T-helper 2 cell treated with Interferon-gamma antibody and Interleukin-4, amounts not matched to agents 5 μg/mL and 100 μg/mL, for 36 hours (primary cell): ENCODE measurements around the gene MAD1L1.

Experiments used
- DNase-seq: peaks from one replicate; pipeline ENCODE4 v3.0.0; 2021; ENCODE audit warnings: low spot score
- H3K27ac Mint-ChIP-seq: one replicate; pipeline ENCODE4 v1.8.0; 2021; ENCODE audit warnings: mild to moderate bottlenecking, mixed read lengths
- H3K27me3 Mint-ChIP-seq: one replicate; pipeline ENCODE4 v1.8.0; 2021; ENCODE audit warnings: low read depth, mixed read lengths
- H3K36me3 Mint-ChIP-seq: one replicate; pipeline ENCODE4 v1.8.0; 2021; ENCODE audit warnings: low read depth, mixed read lengths
- H3K4me1 Mint-ChIP-seq: one replicate; pipeline ENCODE4 v1.8.0; 2021; ENCODE audit warnings: low read depth, mixed read lengths
- H3K4me3 Mint-ChIP-seq: one replicate; pipeline ENCODE4 v1.8.0; 2022; ENCODE audit warnings: mild to moderate bottlenecking, moderate library complexity, mixed read lengths
- H3K9me3 Mint-ChIP-seq: one replicate; pipeline ENCODE4 v1.8.0; 2021; ENCODE audit warnings: mixed read lengths

The MAD1L1 gene

DNA sequence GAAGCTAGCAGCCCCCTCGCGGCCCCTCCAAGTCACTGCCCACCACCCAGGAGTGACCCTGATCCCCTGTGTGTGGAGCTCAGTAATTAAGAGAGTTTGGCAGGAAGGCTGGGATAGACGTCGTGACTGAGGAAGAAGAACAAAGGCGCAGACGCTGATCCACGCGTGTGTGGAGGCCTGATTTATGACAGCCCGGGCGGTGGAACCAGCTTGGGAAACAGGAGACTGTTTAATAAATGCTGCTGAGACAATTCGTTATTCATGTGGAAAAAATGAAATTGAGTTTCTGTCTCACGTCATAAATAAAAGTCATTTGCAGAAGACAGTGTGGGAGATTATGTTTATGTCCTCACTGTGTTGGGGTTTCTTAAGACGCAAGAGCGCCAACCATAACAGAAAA, 431.8 kb downstream of the MAD1L1 start:
- no peaks in the 10 kb centered on the region for H3K4me1 Mint-ChIP-seq
- H3K27me3 Mint-ChIP-seq = peaks cover 2% of the 10 kb centered on the region
- no peak overlapping the region for H3K27ac Mint-ChIP-seq
- no peak overlapping the region for H3K4me3 Mint-ChIP-seq
- no peak for DNase-seq
- H3K9me3 Mint-ChIP-seq = peaks cover under 1% of the 10 kb centered on the region
- no peaks in the 10 kb centered on the region for H3K36me3 Mint-ChIP-seq

GRCh38 chr7:1798191-1798590, 434.6 kb downstream of the MAD1L1 start:
- Mint-ChIP-seq H3K9me3 (peaks cover 25% of the 10 kb centered on the region), H3K36me3 (no peaks in the 10 kb centered on the region)
- no peak for DNase-seq

GRCh38 chr7:1794888-1795542, 437.7 kb downstream of the MAD1L1 start:
- Mint-ChIP-seq H3K4me1 (no peaks in the 10 kb centered on the region), H3K36me3 (no peaks in the 10 kb centered on the region), H3K27ac (no peak overlapping the region), H3K9me3 (peaks cover 25% of the 10 kb centered on the region), H3K4me3 (no peak overlapping the region), H3K27me3 (peaks cover 11% of the 10 kb centered on the region)
- DNase-seq = no peak

More at GRCh38 chr7:1798191-1798590, 434.6 kb downstream of the MAD1L1 start:
- H3K4me3 Mint-ChIP-seq = no peak overlapping the region
- H3K4me1 Mint-ChIP-seq = no peaks in the 10 kb centered on the region
- H3K27ac Mint-ChIP-seq = no peak overlapping the region
- H3K27me3 Mint-ChIP-seq = peaks cover 13% of the 10 kb centered on the region

DNA sequence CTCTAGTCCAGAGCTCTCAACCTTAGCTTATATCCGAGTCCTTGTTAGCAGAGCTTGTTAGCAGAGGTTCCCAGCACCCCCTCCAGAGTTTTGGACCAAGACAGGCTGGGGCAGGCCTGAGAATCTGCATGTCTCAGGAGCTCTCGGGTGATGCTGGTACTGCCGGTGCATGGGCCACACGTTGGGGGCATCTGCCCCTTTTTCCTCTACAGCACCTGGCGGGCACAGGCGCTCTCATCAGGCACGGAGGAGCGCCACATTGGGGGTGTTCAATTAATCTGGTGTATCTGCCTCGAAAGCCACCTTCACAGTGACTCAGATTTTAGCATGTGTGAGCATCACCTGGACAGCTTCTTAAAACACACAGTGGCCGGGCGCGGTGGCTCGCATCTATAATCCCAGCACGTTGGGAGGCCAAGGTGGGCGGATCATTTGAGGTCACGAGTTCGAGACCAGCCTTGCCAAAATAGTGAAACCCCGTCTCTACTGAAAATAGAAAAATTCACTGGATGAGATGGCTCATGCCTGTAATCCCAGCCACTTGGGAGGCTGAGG, 445.0 kb downstream of the MAD1L1 start:
- H3K27ac Mint-ChIP-seq = no peak overlapping the region
- DNase-seq = no peak
- peaks cover 4% of the 10 kb centered on the region for H3K27me3 Mint-ChIP-seq
- H3K36me3 Mint-ChIP-seq = no peaks in the 10 kb centered on the region
- peaks cover 16% of the 10 kb centered on the region for H3K9me3 Mint-ChIP-seq
- no peaks in the 10 kb centered on the region for H3K4me1 Mint-ChIP-seq
- H3K4me3 Mint-ChIP-seq = no peak overlapping the region

GRCh38 chr7:1787241-1787640, 445.5 kb downstream of the MAD1L1 start:
- no peak overlapping the region for H3K4me3 Mint-ChIP-seq
- H3K27me3 Mint-ChIP-seq = peaks cover 4% of the 10 kb centered on the region
- H3K36me3 Mint-ChIP-seq = no peaks in the 10 kb centered on the region
- H3K27ac Mint-ChIP-seq = no peak overlapping the region
- H3K9me3 Mint-ChIP-seq = peaks cover 16% of the 10 kb centered on the region
- no peak for DNase-seq
- H3K4me1 Mint-ChIP-seq = no peaks in the 10 kb centered on the region

DNA sequence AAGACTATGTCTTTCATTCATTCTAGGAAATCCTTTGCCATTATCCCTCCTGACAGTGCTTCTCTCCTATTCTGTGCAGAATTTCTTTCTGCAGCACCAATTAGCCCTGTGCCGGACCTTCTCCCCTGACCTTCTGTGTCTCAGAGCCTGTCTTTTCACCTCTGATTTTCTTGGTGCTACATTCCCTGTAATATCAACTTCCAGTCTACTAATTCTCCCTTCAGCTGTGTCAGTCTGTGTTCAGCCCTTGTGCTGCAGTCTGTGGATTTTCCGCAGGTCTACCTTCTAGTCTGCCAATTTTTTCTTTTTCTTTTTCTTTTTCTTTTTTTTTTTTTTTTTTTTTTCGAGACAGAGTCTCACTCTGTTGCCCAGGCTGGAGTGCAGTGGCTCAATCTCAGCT, 446.9 kb downstream of the MAD1L1 start:
- Mint-ChIP-seq H3K4me1 (no peaks in the 10 kb centered on the region), H3K27ac (no peak overlapping the region), H3K27me3 (peaks cover 4% of the 10 kb centered on the region), H3K36me3 (no peaks in the 10 kb centered on the region), H3K4me3 (no peak overlapping the region), H3K9me3 (peaks cover 16% of the 10 kb centered on the region)
- no peak for DNase-seq

GRCh38 chr7:1781369-1781768, 451.4 kb downstream of the MAD1L1 start:
- Mint-ChIP-seq H3K27me3 (peaks cover 2% of the 10 kb centered on the region), H3K4me1 (no peaks in the 10 kb centered on the region), H3K27ac (no peak overlapping the region), H3K4me3 (no peak overlapping the region), H3K9me3 (peaks cover 24% of the 10 kb centered on the region), H3K36me3 (no peaks in the 10 kb centered on the region)
- no peak for DNase-seq

DNA sequence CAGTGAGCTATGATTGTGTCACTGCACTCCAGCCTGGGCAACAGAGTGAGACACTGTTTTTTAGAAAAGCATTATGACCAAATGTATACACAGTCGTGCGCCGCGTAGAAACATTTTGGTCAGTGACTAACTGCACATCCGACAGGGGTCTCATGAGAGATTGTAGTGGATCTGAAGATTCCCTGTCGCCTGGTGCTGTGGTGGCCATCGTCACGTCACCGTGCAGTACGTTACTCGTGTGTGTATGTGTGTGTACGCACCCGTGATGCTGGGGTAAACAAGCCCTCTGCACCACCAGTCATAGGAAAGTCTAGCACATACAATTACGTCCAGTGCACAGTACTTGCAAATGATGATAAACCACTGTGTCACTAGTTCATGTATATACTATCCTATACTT, 453.3 kb downstream of the MAD1L1 start:
- H3K27ac Mint-ChIP-seq = no peak overlapping the region
- H3K4me3 Mint-ChIP-seq = no peak overlapping the region
- H3K36me3 Mint-ChIP-seq = no peaks in the 10 kb centered on the region
- H3K9me3 Mint-ChIP-seq = peaks cover 17% of the 10 kb centered on the region
- DNase-seq = no peak
- no peaks in the 10 kb centered on the region for H3K27me3 Mint-ChIP-seq
- H3K4me1 Mint-ChIP-seq = no peaks in the 10 kb centered on the region

GRCh38 chr7:1777122-1777521, 455.6 kb downstream of the MAD1L1 start:
- H3K36me3 Mint-ChIP-seq = peaks cover 2% of the 10 kb centered on the region
- DNase-seq = no peak
- no peak overlapping the region for H3K27ac Mint-ChIP-seq
- H3K27me3 Mint-ChIP-seq = no peaks in the 10 kb centered on the region
- H3K4me1 Mint-ChIP-seq = no peaks in the 10 kb centered on the region
- H3K9me3 Mint-ChIP-seq = peaks cover 28% of the 10 kb centered on the region
- H3K4me3 Mint-ChIP-seq = no peak overlapping the region

DNA sequence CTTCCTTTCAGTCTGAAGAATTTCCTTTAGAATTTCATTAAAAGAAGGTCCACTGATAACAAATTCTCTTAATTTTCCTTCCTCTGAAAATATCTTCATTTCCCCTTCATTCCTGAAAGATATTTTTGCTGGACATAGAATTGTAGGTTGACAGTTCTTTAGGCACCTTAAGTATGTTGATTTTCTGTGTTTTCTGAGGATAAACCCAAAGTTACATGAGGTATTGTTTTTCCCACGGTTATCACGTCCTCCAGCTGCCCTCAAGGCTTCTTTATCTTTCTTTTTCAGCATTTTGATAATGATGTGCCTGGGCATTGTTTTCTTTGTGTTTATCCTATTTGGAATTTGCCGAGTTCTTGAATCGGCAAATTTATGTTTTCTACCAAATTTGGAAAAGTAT, 457.4 kb downstream of the MAD1L1 start:
- no peak for DNase-seq
- H3K9me3 Mint-ChIP-seq = peaks cover 28% of the 10 kb centered on the region
- no peak overlapping the region for H3K4me3 Mint-ChIP-seq
- no peaks in the 10 kb centered on the region for H3K27me3 Mint-ChIP-seq
- H3K4me1 Mint-ChIP-seq = no peaks in the 10 kb centered on the region
- H3K27ac Mint-ChIP-seq = no peak overlapping the region
- H3K36me3 Mint-ChIP-seq = peaks cover 2% of the 10 kb centered on the region

DNA sequence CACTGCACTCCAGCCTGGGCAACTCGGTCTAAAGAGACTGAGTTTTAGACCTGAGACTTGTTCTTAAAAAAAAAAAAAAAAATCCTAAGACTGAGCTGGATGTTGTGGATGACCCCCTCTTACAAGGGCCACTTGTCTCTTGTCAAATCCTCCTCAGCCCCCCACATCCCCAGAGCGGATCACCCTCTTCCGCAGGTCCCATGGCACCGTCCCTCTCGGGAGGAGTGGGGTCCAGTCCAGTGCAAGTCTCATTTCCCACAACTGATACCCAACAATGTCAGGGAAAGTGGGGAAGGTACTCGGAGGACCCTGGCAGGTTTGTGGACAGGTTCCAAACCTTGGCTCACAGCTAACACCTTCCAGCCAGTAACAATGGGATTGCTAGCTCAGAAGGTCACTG, 462.4 kb downstream of the MAD1L1 start:
- Mint-ChIP-seq H3K27ac (no peak overlapping the region), H3K4me1 (no peaks in the 10 kb centered on the region), H3K36me3 (peaks cover 2% of the 10 kb centered on the region), H3K9me3 (peaks cover 13% of the 10 kb centered on the region), H3K27me3 (no peaks in the 10 kb centered on the region), H3K4me3 (no peak overlapping the region)
- DNase-seq = no peak

- H3K4me3 Mint-ChIP-seq = no peak overlapping the region
- peaks cover 11% of the 10 kb centered on the region for H3K9me3 Mint-ChIP-seq
- no peak overlapping the region for H3K27ac Mint-ChIP-seq
- no peaks in the 10 kb centered on the region for H3K27me3 Mint-ChIP-seq
- DNase-seq = no peak
- peaks cover 2% of the 10 kb centered on the region for H3K36me3 Mint-ChIP-seq
- H3K4me1 Mint-ChIP-seq = no peaks in the 10 kb centered on the region
Measured at GRCh38 chr7:1769286-1770200, 463.2 kb downstream of the MAD1L1 start.

- H3K4me1 Mint-ChIP-seq = no peaks in the 10 kb centered on the region
- H3K9me3 Mint-ChIP-seq = peaks cover 8% of the 10 kb centered on the region
- H3K27me3 Mint-ChIP-seq = no peaks in the 10 kb centered on the region
- no peak for DNase-seq
- no peak overlapping the region for H3K27ac Mint-ChIP-seq
- no peak overlapping the region for H3K4me3 Mint-ChIP-seq
- peaks cover 2% of the 10 kb centered on the region for H3K36me3 Mint-ChIP-seq
Measured at GRCh38 chr7:1768832-1769231, 463.9 kb downstream of the MAD1L1 start.

GRCh38 chr7:1767524-1767923, 465.2 kb downstream of the MAD1L1 start:
- H3K36me3 Mint-ChIP-seq = no peaks in the 10 kb centered on the region
- H3K9me3 Mint-ChIP-seq = peaks cover under 1% of the 10 kb centered on the region
- H3K27me3 Mint-ChIP-seq = no peaks in the 10 kb centered on the region
- no peaks in the 10 kb centered on the region for H3K4me1 Mint-ChIP-seq
- no peak for DNase-seq
- no peak overlapping the region for H3K4me3 Mint-ChIP-seq
- H3K27ac Mint-ChIP-seq = no peak overlapping the region
